OCI-LY3 (cell line): Measurements from ENCODE around the gene C2CD2L.

Source experiments
- CTCF ChIP-seq: fragments of 200-600, 300-600 bp; sonication (generic); IDR thresholded peaks from 2 replicates; pipeline ENCODE4 v1.5.1; 2014; ENCODE audit warnings: antibody characterized with exemption, low read length, low read depth
- EZH2phosphoT487 ChIP-seq: fragments of 200-600 bp; shearing (Covaris generic); IDR thresholded peaks from 2 replicates; pipeline ENCODE4 v1.6.1; 2018; ENCODE audit warnings: antibody characterized with exemption, mixed run types, low read depth

GRCh38 chr11:119109843-119110242 lies 2.7 kb downstream of the C2CD2L start:
- TF ChIP-seq EZH2phosphoT487 (no peak), CTCF (no peak)
